Heart left ventricle (tissue), 16 donors: Measurements from ENCODE around the gene WDR18. TPM values are rescaled to one million over a fixed set of nuclear protein-coding genes. Genes with fewer than 3 reads are reported as not detected.
"Not testable (repeated sequence)": the region's sequence is repeated elsewhere in the genome, so short reads cannot be mapped to it uniquely, and the experiment has no call there.

Source experiments
- ATAC-seq, 4 donors: fragments of 200-7000 bp; cut with Tn5 transposase; one replicate each; pipeline ENCODE4 v1.9.1; 2020 to 2022; ENCODE audit warnings: moderate library complexity in 4 of 4, mild to moderate bottlenecking in 3 of 4, moderate number of reproducible peaks in 1 of 4
- DNase-seq, 5 donors: peaks; one replicate each; pipeline ENCODE4 v3.0.0-alpha.2; 2020
- H3K27ac ChIP-seq, 12 donors: fragments of 200-600 bp; sonication (generic) in 4 of 12; one replicate each; pipeline versions ENCODE4 v1.5.0 to v1.8.0; 2016 to 2022; ENCODE audit warnings: mild to moderate bottlenecking in 2 of 12
- H3K27me3 ChIP-seq, 9 donors: fragments of 200-600 bp; sonication (generic) in 2 of 9; one replicate each; pipeline versions ENCODE4 v1.5.1 to v1.8.0; 2016 to 2022; ENCODE audit warnings: mild to moderate bottlenecking in 3 of 9
- H3K36me3 ChIP-seq, 9 donors: fragments of 200-600 bp; sonication (generic) in 2 of 9; one replicate each; pipeline versions ENCODE4 v1.5.0 to v1.8.0; 2018 to 2022; ENCODE audit warnings: mild to moderate bottlenecking in 2 of 9
- H3K4me1 ChIP-seq, 12 donors: fragments of 200-600 bp; sonication (generic) in 4 of 12; one replicate each; pipeline versions ENCODE4 v1.5.0 to v1.8.0; 2016 to 2022; ENCODE audit warnings: mild to moderate bottlenecking in 3 of 12
- H3K4me3 ChIP-seq, 12 donors: fragments of 200-600 bp; sonication (generic) in 4 of 12; one replicate each; pipeline versions ENCODE4 v1.5.0 to v1.8.0; 2017 to 2022; ENCODE audit warnings: mild to moderate bottlenecking in 9 of 12, moderate library complexity in 4 of 12
- H3K9me3 ChIP-seq, 12 donors: fragments of 200-600 bp; sonication (generic) in 4 of 12; one replicate each; pipeline versions ENCODE4 v1.5.0 to v1.8.0; 2016 to 2022; ENCODE audit warnings: mild to moderate bottlenecking in 1 of 12
- CTCF ChIP-seq, 12 donors: fragments of 200-600 bp; sonication (generic) in 4 of 12; IDR thresholded peaks; one replicate each; pipeline versions ENCODE4 v1.5.0 to v1.8.0; 2018 to 2022; ENCODE audit warnings: antibody characterized with exemption in 12 of 12, mild to moderate bottlenecking in 5 of 12
- POLR2A ChIP-seq, 2 donors: fragments of 450-650 bp; IDR thresholded peaks; one replicate each; pipeline ENCODE4 v1.6.1; 2017; ENCODE audit warnings: antibody characterized with exemption in 2 of 2, mild to moderate bottlenecking in 2 of 2, moderate library complexity in 2 of 2
- WGBS, 4 donors: extraction: QIAGEN DNeasy Blood & Tissue Kit in 2 of 4; methylation state at CpG; one replicate each; pipeline versions ENCODE4 v1.1.5 to v1.1.7; 2013 to 2018; 5-methylcytosine and 5-hydroxymethylcytosine counted together
- intact Hi-C, 10 donors: fragments of 100-400 bp; cut with DNase I; formaldehyde crosslinking; loops; one replicate each; pipeline versions ENCODE4 v1.11.1 to v1.14.2; 2022
- polyA plus RNA-seq, 2 donors: library from polyadenylated mRNA; stranded (reverse); fragments of 200-250 nt; gene quantifications; one replicate each; pipeline ENCODE4 v1.2.3, GENCODE V29; 2013
- total RNA-seq, 9 donors: library from RNA; depleted of rRNA in 2 of 9; stranded (reverse); fragments of >200 nt in 2 of 9; fragmentation: NEBNext Ultra II Directional in 3 of 9; extraction: Animal tissue kit (Norgen Biotek cat#: 25700) in 3 of 9; gene quantifications; one replicate each; pipeline versions ENCODE4 v1.1.0 to v1.2.4, GENCODE V29; 2016 to 2023
- donor health status: ischemic (EF 13 %, LVEDD 7.1; RV severe dilation, severe dysfunction).
- donor health status: healthy with polysubstance abuse.
- donor health status: DM: no; HTN: yes; CAD: no.
- donor health status: DM: no; HTN: no; CAD: no.
- donor health status: ischemic (EF 25% LVEDD 6.9; RV normal size, moderate dysfunction).
- donor health status: ischemic (EF 25% LVEDD 5.7; RV mildly dilated, moderate dysfunction).
- donor health status: healthy.
- donor health status: DM: yes; HTN: yes; CAD: no.
- donor health status: ischemic (EF 35%, LVEDD 5.7; RV mildly dilated, moderate dysfunction).
- donor health status: nonischemic (EF 11% LVEDD 7.7; RV severe dilation, severe dysfunction).
- donor health status: DM: yes; HTN: yes; CAD: no.
- donor health status: PGD.
- donor health status: ischemic (EF 29% LVEDD 5.4; RV normal size, mild dysfunction).
- donor health status: nonischemic (EF 23%, LVEDD 6.1; RV moderate dilation, normal function).

The WDR18 gene
- total and polyA plus RNA-seq, 11 donors, result 15.6 to 36.3 (median 19.4) TPM

- Histone ChIP-seq H3K4me3 (no peak overlapping the region), H3K36me3 (peaks cover 0 to 9% (median 0%) of the 10 kb centered on the region in 9 donors), H3K27me3 (no peaks in the 10 kb centered on the region), H3K9me3 (no peaks in the 10 kb centered on the region), H3K27ac (no peak overlapping the region), H3K4me1 (peaks cover 0 to 13% (median 0%) of the 10 kb centered on the region in 12 donors)
- 88 to 91% (median 90%) methylated on average over 51 to 55 of the region's 55 CpGs for WGBS, 4 donors
- intact Hi-C loops, result no loop called here
- DNase-seq, result no peak
- TF ChIP-seq CTCF (IDR thresholded peaks at IDR 0.05), result no peak
- TF ChIP-seq POLR2A (IDR thresholded peaks at IDR 0.05), result no peak
- ATAC-seq, result no peak
Observed at GRCh38 chr19:955803-956765, 28.1 kb upstream of the WDR18 start.

- DNase-seq (no peak), ATAC-seq (no peak)
- Histone ChIP-seq H3K36me3 (peaks cover 0 to 9% (median 0%) of the 10 kb centered on the region in 9 donors), H3K27me3 (no peaks in the 10 kb centered on the region), H3K27ac (no peak overlapping the region), H3K4me1 (peaks cover 0 to 13% (median 0%) of the 10 kb centered on the region in 12 donors), H3K9me3 (no peaks in the 10 kb centered on the region), H3K4me3 (no peak overlapping the region)
- no peak for TF ChIP-seq CTCF (IDR thresholded peaks at IDR 0.05)
- no peak for TF ChIP-seq POLR2A (IDR thresholded peaks at IDR 0.05)
- intact Hi-C loops, result no loop called here
- 71 to 83% (median 76%) methylated on average over 20 to 27 of the region's 27 CpGs for WGBS, 4 donors
Observed at GRCh38 chr19:956766-957440, 27.2 kb upstream of the WDR18 start.

- H3K9me3 ChIP-seq, ATAC-seq, H3K27me3 ChIP-seq, intact Hi-C loops, H3K27ac ChIP-seq, DNase-seq, H3K4me3 ChIP-seq, H3K36me3 ChIP-seq: not testable (repeated sequence)
- WGBS, 4 donors, result 93 to 97% (median 94%) methylated on average over 9 of the region's 9 CpGs
- peaks cover 0 to 11% (median 0%) of the 10 kb centered on the region in 12 donors for H3K4me1 ChIP-seq
Observed at GRCh38 chr19:957578-957977, 26.6 kb upstream of the WDR18 start.

GRCh38 chr19:958967-959855, 24.9 kb upstream of the WDR18 start:
- intact Hi-C loops, result no loop called here
- peaks cover 0 to 15% (median 0%) of the 10 kb centered on the region in 9 donors for H3K36me3 ChIP-seq
- H3K4me3 ChIP-seq, result no peak overlapping the region
- DNase-seq, result no peak
- H3K9me3 ChIP-seq, result no peaks in the 10 kb centered on the region
- no peak overlapping the region for H3K27ac ChIP-seq
- WGBS, 4 donors, result 90 to 94% (median 92%) methylated on average over 36 of the region's 36 CpGs
- TF ChIP-seq POLR2A (IDR thresholded peaks at IDR 0.05), result no peak
- TF ChIP-seq CTCF (IDR thresholded peaks at IDR 0.05), result no peak
- peaks cover 0 to 3% (median 0%) of the 10 kb centered on the region in 12 donors for H3K4me1 ChIP-seq
- no peak for ATAC-seq
- H3K27me3 ChIP-seq, result no peaks in the 10 kb centered on the region
